SHP77 treated with DMSO at 0.1 percent for 48 hours (cell line): ENCODE results near the gene SPATA17.

ENCODE experiments used
- DNase-seq: peaks from one replicate; lab custom pipeline; 2025; lab: John Stamatoyannopoulos, UW

Gene SPATA17

GRCh38 chr1:217857061-217857460, 225.9 kb downstream of the SPATA17 start:
- DNase-seq = no peak

GRCh38 chr1:217861658-217862057, 230.5 kb downstream of the SPATA17 start:
- DNase-seq = no peak

- DNase-seq = no peak
Observed at GRCh38 chr1:217867446-217867995, 236.4 kb downstream of the SPATA17 start.

- no peak for DNase-seq
Observed at GRCh38 chr1:217871955-217872354, 240.8 kb downstream of the SPATA17 start.

GRCh38 chr1:217875229-217875628, 244.1 kb downstream of the SPATA17 start:
- no peak for DNase-seq

- DNase-seq = no peak
Observed at GRCh38 chr1:217876401-217876800, 245.3 kb downstream of the SPATA17 start.

GRCh38 chr1:217876896-217877295, 245.8 kb downstream of the SPATA17 start:
- no peak for DNase-seq

GRCh38 chr1:217881131-217881543, 250.0 kb downstream of the SPATA17 start:
- no peak for DNase-seq

- no peak for DNase-seq
Observed at GRCh38 chr1:217881607-217882332, 250.6 kb downstream of the SPATA17 start.

- no peak for DNase-seq
Observed at GRCh38 chr1:217885181-217885580, 254.0 kb downstream of the SPATA17 start.

GRCh38 chr1:217888328-217888727, 257.2 kb downstream of the SPATA17 start:
- DNase-seq = no peak

- DNase-seq = peak; percentile 14
Observed at GRCh38 chr1:217889401-217889800, 258.3 kb downstream of the SPATA17 start.

GRCh38 chr1:217891966-217892365, 260.8 kb downstream of the SPATA17 start:
- DNase-seq = no peak

- DNase-seq = no peak
Observed at GRCh38 chr1:217892750-217893149, 261.6 kb downstream of the SPATA17 start.

GRCh38 chr1:217895841-217896240, 264.7 kb downstream of the SPATA17 start:
- DNase-seq = no peak

- DNase-seq = no peak
Observed at GRCh38 chr1:217896490-217896889, 265.3 kb downstream of the SPATA17 start.

- DNase-seq = no peak
Observed at GRCh38 chr1:217897100-217897499, 266.0 kb downstream of the SPATA17 start.

- DNase-seq = no peak
Observed at GRCh38 chr1:217899614-217900013, 268.5 kb downstream of the SPATA17 start.

GRCh38 chr1:217907504-217907903, 276.4 kb downstream of the SPATA17 start:
- DNase-seq = no peak

GRCh38 chr1:217910203-217910602, 279.1 kb downstream of the SPATA17 start:
- no peak for DNase-seq

GRCh38 chr1:217910791-217911320, 279.7 kb downstream of the SPATA17 start:
- no peak for DNase-seq

GRCh38 chr1:217911908-217912307, 280.8 kb downstream of the SPATA17 start:
- DNase-seq = no peak

- DNase-seq = no peak
Observed at GRCh38 chr1:217917281-217917887, 286.2 kb downstream of the SPATA17 start.
